Hair follicular keratinocyte (primary cell): ENCODE results near the gene NET1. TPM values are rescaled to one million over a fixed set of nuclear protein-coding genes. Genes with fewer than 3 reads are reported as not detected.

Source experiments
- total RNA-seq: library from RNA; depleted of rRNA; stranded (reverse); fragments of >200 nt; gene quantifications from 2 replicates; pipeline ENCODE4 v1.2.3, GENCODE V29; 2015

Gene NET1, protein sequence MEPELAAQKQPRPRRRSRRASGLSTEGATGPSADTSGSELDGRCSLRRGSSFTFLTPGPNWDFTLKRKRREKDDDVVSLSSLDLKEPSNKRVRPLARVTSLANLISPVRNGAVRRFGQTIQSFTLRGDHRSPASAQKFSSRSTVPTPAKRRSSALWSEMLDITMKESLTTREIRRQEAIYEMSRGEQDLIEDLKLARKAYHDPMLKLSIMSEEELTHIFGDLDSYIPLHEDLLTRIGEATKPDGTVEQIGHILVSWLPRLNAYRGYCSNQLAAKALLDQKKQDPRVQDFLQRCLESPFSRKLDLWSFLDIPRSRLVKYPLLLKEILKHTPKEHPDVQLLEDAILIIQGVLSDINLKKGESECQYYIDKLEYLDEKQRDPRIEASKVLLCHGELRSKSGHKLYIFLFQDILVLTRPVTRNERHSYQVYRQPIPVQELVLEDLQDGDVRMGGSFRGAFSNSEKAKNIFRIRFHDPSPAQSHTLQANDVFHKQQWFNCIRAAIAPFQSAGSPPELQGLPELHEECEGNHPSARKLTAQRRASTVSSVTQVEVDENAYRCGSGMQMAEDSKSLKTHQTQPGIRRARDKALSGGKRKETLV
- 164 and 185 TPM in 2 replicates for total RNA-seq

GRCh38 chr10:5412277-5412941 lies at the start of gene NET1:
TSS of gene NET1 (plus strand) at chr10:5412557. CDS start at chr10:5412693, 136 bp downstream.

GRCh38 chr10:5364890-5365338 lies 47.4 kb upstream of the NET1 start, which contains the start of gene UCN3:
TSS of gene UCN3 (plus strand) at chr10:5364966. CDS start at chr10:5373721, 8,755 bp downstream.

GRCh38 chr10:5404208-5405041 lies 7.9 kb upstream of the NET1 start, which contains the start of gene TUBAL3:
TSS of gene TUBAL3 (minus strand) at chr10:5404828. CDS start at chr10:5404792, 36 bp downstream.

DNA sequence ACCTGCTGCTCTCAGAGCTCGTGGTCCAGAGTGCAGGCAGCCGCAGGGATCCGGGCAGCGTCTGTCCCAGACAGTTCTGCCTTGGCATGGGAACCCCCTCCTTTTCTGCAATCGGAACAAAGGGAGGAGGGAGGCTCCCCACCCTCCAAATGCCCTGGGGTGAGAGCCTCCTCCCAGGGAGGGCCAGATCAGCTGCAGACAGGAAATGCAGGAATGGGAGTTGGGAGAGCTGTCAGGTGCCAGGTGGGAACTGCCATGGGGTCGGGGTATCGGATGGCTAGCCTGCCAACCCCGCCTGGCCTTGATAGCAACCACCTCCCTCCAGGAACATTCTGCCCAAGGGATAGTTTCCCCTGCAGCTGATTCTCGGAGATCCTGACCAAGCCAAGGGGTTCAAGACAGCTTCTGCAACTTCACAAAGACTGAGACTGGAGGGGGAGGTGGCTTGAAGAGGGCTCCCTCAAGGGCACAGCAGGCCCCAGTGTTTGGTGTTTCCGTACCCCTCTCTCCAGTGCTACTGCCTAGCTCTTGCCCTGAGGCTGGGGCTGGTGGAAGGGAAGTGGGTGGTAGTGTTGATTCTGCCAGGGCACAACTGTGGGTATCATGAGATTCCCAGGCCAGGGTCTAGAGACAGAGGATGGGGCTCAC lies 87.3 kb downstream of the NET1 start, which contains the start of gene CALML5:
CALML5 (minus strand) TSS at position 78 of the 648 bp plus-strand sequence. CDS start 132 bp downstream, outside the sequence.

Other genes starting within 250 kb of the NET1 start
- not detected in 2 replicates for gene AKR1C8, start 227.4 kb upstream of the NET1 start, total RNA-seq
- not detected in 2 replicates for gene AKR1C4, start 215.7 kb upstream of the NET1 start, total RNA-seq
- gene UCN3, start 47.6 kb upstream of the NET1 start, total RNA-seq: not detected in 2 replicates
- 1.1 and 1.5 TPM in 2 replicates for gene TUBAL3, start 7.7 kb upstream of the NET1 start, total RNA-seq
- not detected in 2 replicates for gene CALML5, start 87.0 kb downstream of the NET1 start, total RNA-seq
- 58.4 and 62.7 TPM in 2 replicates for gene CALML3, start 112.4 kb downstream of the NET1 start, total RNA-seq